Amygdala (tissue), 56 donors: Measurements from ENCODE around the gene RBM46.
"Not testable (repeated sequence)": the region's sequence is repeated elsewhere in the genome, so short reads cannot be mapped to it uniquely, and the experiment has no call there.

Experiments used
- DNase-seq, 56 donors: peaks; one replicate each; lab custom pipeline; 2025; lab: John Stamatoyannopoulos, UW

RBM46 gene

DNA sequence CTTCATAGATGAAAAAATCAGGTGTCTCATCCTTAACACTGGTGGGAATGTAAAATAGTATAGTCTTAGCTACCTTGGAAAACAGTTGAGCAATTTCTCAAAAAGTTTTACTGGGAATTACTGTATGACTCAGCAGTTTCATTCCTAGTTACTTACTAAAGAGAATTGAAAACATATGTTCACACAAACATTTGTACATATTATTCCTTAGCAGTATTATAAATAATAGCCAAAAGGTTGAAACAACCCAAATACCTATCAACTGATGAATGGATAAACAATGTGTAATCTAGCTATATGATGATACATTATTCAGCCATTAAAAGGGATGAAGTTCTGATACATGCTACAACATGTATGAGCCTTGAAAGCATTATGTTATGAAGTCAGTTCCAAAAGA lies 41.7 kb downstream of the RBM46 start:
- no peak for DNase-seq

- no peak for DNase-seq
Measured at GRCh38 chr4:154836030-154836429, 55.0 kb downstream of the RBM46 start.

- peak in 3 of 56 donors; percentile 1 to 13 (median 3) for DNase-seq
Measured at GRCh38 chr4:154836513-154836912, 55.4 kb downstream of the RBM46 start.

DNA sequence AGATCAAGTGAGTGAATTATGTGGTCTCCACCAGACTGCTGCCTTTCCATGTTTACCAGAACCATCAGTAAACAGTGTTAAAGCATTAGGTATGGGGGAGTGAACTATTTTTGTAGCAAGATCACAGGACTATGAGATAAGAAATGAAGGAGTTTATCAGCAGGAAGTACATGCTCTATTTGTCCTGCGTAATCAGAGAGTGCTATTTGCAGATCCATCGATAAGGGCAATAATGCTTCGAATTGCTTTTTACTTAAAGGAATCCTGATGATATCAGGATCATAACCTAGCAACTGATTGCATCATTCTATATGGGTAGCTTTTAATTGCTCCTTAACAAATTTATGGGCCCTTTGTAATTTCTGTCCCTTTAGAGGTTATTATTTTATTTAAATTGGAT lies 57.1 kb downstream of the RBM46 start:
- no peak for DNase-seq

DNA sequence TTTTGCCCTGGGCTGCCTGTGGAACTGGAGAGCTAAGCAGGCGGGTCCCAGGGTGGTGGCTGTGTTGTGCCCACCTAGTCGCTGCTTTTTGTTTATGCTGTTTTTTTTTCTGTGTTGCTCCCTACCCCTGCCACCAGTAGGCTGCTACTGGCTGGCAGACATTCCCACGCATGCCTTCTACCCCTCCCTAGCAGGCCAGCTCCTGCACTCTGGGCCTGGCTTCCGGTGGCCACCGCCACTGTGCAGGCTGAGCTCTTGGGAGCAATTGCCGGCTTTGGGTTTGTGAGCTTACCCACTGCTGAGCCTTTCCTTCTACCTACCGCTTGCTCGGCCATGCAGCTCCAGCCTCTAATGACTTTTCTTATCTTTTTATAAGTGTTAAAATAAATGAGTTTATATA lies 57.6 kb downstream of the RBM46 start:
- DNase-seq, result no peak

GRCh38 chr4:154854362-154854761 lies 73.3 kb downstream of the RBM46 start:
- DNase-seq, result no peak

DNA sequence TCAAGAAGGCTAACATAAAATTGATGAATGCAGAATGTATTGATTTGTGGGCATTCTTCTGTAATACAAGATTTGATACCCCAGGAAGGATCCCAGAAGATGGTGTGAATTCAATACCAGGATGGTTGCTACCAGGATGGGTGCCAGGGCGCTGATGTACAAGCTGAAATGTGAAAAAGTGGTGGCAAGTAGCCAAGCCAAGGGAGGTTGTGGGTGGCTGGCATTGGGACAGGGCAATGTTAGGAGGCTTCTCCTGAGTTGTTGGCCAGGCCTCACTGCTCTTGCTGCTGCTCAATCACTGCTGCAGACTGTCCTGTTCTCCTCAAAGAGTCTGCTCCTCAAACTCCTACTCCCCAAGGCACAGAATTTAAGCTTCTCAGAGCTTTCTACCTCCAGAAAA lies 77.1 kb downstream of the RBM46 start:
- peak in 1 of 56 donors; percentile 2 for DNase-seq

GRCh38 chr4:154868414-154869194 lies 87.5 kb downstream of the RBM46 start:
- DNase-seq, result no peak

- DNase-seq, result no peak
Measured at GRCh38 chr4:154869301-154869700, 88.2 kb downstream of the RBM46 start.

- no peak for DNase-seq
Measured at GRCh38 chr4:154872198-154872597, 91.1 kb downstream of the RBM46 start.

DNA sequence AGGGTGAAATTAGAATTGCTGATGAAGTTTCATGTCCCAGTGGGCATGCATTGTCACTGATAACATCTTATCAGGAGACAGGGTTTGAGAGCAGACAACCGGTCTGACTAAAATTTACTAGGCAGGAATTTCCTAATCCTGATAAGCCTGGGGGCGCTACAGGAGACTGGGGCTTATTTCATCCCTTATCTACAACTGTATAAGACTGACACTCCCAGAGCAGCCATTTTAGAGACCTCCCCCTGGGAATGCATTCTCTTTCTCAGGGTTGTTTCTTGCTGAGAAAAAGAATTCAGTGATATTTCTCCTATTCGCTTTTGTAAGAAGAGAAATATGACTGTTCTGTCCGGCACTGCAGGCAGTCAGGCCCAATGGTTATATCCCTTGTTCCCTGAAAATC lies 93.0 kb downstream of the RBM46 start:
- not testable (repeated sequence) for DNase-seq

DNA sequence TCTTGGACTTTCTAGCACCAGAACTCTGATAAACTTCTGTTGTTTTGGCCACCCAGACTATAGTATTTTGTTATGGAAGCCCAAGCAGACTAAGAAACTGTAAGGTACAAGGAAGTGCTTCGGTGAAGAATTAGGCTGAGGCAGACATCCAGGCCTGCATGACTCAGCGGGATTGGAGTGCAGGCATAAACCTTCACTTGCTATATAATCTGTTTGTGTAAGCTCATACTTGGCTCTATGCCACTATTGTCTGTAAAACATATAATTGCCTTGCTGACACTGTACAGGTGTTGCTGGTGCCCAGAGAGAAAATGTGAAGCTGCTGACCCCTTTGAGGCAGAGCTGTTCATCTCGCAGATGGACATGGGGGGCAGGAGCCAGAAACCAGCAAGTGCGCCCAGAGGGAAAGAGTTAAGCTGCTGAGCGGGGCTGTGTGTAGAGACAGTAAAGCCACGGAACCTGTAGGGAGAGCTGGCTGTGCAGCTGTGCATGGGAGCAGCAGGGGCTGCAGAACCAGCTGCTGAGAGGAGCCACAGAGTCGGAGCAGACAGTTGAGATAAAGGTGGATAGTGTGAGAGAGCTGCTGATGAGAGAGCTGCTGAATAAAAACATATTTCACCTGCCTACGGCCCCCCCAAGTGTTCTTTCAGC lies 96.2 kb downstream of the RBM46 start:
- no peak for DNase-seq
